ENCODE measurements around the gene LILRA5. TPM values are rescaled to one million over a fixed set of nuclear protein-coding genes. Genes with fewer than 3 reads are reported as not detected.

The LILRA5 gene
- total RNA-seq (2022; extraction: Qiagen RNA extraction; ENCODE audit: low read depth) = not detected in 5 replicates

DNA sequence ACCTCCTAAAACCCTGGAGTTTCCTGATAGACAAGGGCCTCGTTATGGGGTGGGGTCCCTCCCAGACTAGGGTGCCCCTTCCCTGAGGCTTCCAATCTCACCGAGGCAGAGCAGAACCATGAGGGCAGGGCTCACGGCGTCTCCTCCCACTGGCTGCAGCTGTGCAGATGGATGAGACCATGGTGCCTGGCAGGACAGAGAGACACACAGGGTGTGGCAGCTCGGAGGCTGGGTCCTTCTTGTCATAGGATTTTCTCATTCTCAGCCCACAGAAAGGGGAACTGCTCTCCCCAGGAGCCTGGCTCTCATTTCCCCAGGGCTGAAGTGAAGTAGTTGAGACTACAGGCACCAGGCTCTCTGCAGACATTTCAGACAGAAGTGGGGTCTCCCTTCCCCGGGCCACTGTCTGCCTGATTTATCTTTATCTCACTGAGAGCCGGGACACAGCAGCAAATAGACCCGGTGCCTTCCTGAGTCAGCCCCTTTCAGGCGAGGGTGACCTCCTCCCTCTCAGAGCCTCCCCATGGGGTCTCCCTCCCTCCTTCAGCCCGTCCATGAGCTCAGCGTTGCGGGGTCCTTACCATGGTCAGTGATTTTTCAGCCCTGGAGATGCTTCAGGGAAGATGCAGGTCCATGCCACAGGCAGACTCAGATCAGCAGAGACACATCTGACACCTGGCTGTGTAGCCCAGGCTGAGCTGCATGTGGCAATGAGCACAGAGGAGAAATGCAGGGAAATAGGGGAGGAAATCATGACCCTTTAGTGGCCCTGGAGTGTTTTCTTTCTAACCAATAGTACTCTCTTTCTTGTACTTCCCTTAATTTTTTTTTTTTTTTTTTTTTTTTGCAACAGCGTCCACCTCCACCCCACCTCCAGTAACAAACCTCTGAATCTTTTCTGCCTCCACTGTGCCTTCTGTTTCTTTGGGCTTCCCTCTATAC, at the start of gene LILRA5:
LILRA5 (minus strand) TSS at position 731 of the 942 bp plus-strand sequence; CDS start at position 584, 147 bp downstream.

DNA sequence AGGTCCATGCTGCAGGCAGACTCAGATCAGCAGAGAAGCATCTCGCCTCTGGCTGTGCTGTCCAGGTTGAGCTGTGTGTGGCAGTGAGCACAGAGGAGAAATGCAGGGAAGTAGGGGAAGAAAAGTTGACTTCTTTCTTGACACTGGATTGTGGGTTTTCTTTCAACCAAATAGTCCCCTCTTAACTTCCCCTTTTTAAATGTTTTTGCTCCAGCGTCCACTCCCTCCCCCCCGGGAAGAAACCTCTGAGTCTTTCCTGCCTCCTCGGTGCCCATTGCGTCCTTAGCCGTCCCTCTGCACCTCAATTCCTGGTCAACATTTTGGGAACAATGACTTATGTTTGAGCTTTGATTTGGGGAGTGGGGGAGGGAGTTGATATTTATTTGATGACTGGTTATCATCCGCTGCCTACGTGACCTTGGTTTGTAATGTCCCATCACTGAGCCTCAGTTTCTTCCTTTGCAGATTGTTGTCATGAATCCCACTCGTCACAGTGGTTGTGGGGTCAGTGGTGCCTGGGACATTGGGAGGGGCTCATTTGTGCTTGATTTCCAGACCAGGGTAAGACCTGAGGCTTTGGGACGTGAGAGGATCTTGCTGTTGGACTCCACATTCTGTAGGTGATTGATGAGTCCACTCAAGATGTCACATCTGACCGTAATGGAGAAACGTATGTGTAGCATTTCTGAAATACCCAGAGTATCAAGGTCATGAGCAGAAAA, 31.8 kb downstream of the LILRA5 start, which contains the start of gene LILRB2:
LILRB2 (minus strand) TSS at position 104 of the 722 bp plus-strand sequence. CDS start 614 bp downstream, outside the sequence.

DNA sequence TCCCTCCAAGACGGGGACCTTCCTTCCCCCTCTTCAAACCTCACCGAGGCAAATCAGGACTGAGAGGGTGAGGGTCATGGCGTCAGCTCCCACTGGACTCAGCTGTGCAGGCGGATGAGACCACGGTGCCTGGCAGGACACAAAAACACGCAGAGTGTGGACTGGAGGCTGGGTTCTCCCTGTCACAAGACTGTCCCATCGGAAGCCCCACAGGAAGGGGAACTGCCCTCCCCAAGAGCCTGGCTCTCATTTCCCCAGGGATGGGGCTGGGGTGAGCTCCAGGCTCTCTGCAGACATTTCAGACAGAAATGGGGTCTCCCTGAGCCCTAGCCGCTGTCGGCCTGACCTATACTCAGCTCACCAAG, 55.9 kb downstream of the LILRA5 start, which contains the start of gene LILRB5:
LILRB5 (minus strand) TSS at position 158 of the 365 bp plus-strand sequence; CDS start at position 78, 80 bp downstream.

Other genes starting within 250 kb of the LILRA5 start
- gene VSTM1, start 249.3 kb downstream of the LILRA5 start, total RNA-seq (2022; extraction: Qiagen RNA extraction; ENCODE audit: low read depth) = 0.48 to 1.0 TPM (median 0.62 TPM) in 5 replicates
- gene TARM1, start 231.8 kb downstream of the LILRA5 start, total RNA-seq (2022; extraction: Qiagen RNA extraction; ENCODE audit: low read depth) = not detected in 5 replicates
- gene OSCAR, start 212.4 kb downstream of the LILRA5 start, total RNA-seq (2022; extraction: Qiagen RNA extraction; ENCODE audit: low read depth) = 0.25 to 0.47 TPM (median 0.42 TPM) in 4 of 5 replicates, not detected in the other
- 201 to 236 TPM (median 209 TPM) in 5 replicates for gene NDUFA3, start 210.3 kb downstream of the LILRA5 start, total RNA-seq (2022; extraction: Qiagen RNA extraction; ENCODE audit: low read depth)
- 21.0 to 32.2 TPM (median 23.7 TPM) in 5 replicates for gene TFPT, start 197.5 kb downstream of the LILRA5 start, total RNA-seq (2022; extraction: Qiagen RNA extraction; ENCODE audit: low read depth)
- 109 to 123 TPM (median 115 TPM) in 5 replicates for gene PRPF31, start 197.4 kb downstream of the LILRA5 start, total RNA-seq (2022; extraction: Qiagen RNA extraction; ENCODE audit: low read depth)
- gene CNOT3, start 175.4 kb downstream of the LILRA5 start, total RNA-seq (2022; extraction: Qiagen RNA extraction; ENCODE audit: low read depth) = 58.2 to 75.0 TPM (median 66.9 TPM) in 5 replicates
- gene LENG1, start 153.4 kb downstream of the LILRA5 start, total RNA-seq (2022; extraction: Qiagen RNA extraction; ENCODE audit: low read depth) = 8.2 to 9.7 TPM (median 8.5 TPM) in 5 replicates
- 0.99 to 1.2 TPM (median 1.1 TPM) in 5 replicates for gene TMC4, start 140.0 kb downstream of the LILRA5 start, total RNA-seq (2022; extraction: Qiagen RNA extraction; ENCODE audit: low read depth)
- 125 to 191 TPM (median 159 TPM) in 5 replicates for gene MBOAT7, start 123.6 kb downstream of the LILRA5 start, total RNA-seq (2022; extraction: Qiagen RNA extraction; ENCODE audit: low read depth)
- gene TSEN34, start 121.9 kb downstream of the LILRA5 start, total RNA-seq (2022; extraction: Qiagen RNA extraction; ENCODE audit: low read depth) = 84.4 to 129 TPM (median 119 TPM) in 5 replicates
- 2,084 to 2,876 TPM (median 2,101 TPM) in 5 replicates for gene RPS9, start 112.3 kb downstream of the LILRA5 start, total RNA-seq (2022; extraction: Qiagen RNA extraction; ENCODE audit: low read depth)
- 0.04 to 0.17 TPM (median 0.11 TPM) in 3 of 5 replicates, not detected in the others for gene LILRB3, start 90.2 kb downstream of the LILRA5 start, total RNA-seq (2022; extraction: Qiagen RNA extraction; ENCODE audit: low read depth)
- not detected in 5 replicates for gene LILRA6, start 70.4 kb downstream of the LILRA5 start, total RNA-seq (2022; extraction: Qiagen RNA extraction; ENCODE audit: low read depth)
- 0.02 TPM in 1 of 5 replicates, not detected in the others for gene LILRB5, start 55.9 kb downstream of the LILRA5 start, total RNA-seq (2022; extraction: Qiagen RNA extraction; ENCODE audit: low read depth)
- 0.05 to 0.09 TPM (median 0.05 TPM) in 4 of 5 replicates, not detected in the other for gene LILRB2, start 32.1 kb downstream of the LILRA5 start, total RNA-seq (2022; extraction: Qiagen RNA extraction; ENCODE audit: low read depth)
- gene LILRA4, start 26.0 kb upstream of the LILRA5 start, total RNA-seq (2022; extraction: Qiagen RNA extraction; ENCODE audit: low read depth) = 0.08 TPM in 1 of 5 replicates, not detected in the others
- 0.16 TPM in 1 of 5 replicates, not detected in the others for gene LAIR1, start 51.8 kb upstream of the LILRA5 start, total RNA-seq (2022; extraction: Qiagen RNA extraction; ENCODE audit: low read depth)
- gene TTYH1, start 102.3 kb upstream of the LILRA5 start, total RNA-seq (2022; extraction: Qiagen RNA extraction; ENCODE audit: low read depth) = 0.14 to 0.34 TPM (median 0.25 TPM) in 4 of 5 replicates, not detected in the other
- 69.7 to 124 TPM (median 109 TPM) in 5 replicates for gene LENG8, start 136.0 kb upstream of the LILRA5 start, total RNA-seq (2022; extraction: Qiagen RNA extraction; ENCODE audit: low read depth)
- 5.4 to 8.0 TPM (median 6.7 TPM) in 5 replicates for gene LENG9, start 150.6 kb upstream of the LILRA5 start, total RNA-seq (2022; extraction: Qiagen RNA extraction; ENCODE audit: low read depth)
- not detected in 5 replicates for gene CDC42EP5, start 160.1 kb upstream of the LILRA5 start, total RNA-seq (2022; extraction: Qiagen RNA extraction; ENCODE audit: low read depth)
- not detected in 5 replicates for gene LAIR2, start 189.7 kb upstream of the LILRA5 start, total RNA-seq (2022; extraction: Qiagen RNA extraction; ENCODE audit: low read depth)

Data from A549 treated with DMSO at 1 μM for 4 hours (cell line).